Keratinocyte (primary cell): ENCODE data around the gene DLX3. TPM values are rescaled to one million over a fixed set of nuclear protein-coding genes. Genes with fewer than 3 reads are reported as not detected.

ENCODE experiments used
- DNase-seq: peaks from one replicate; pipeline ENCODE4 v3.0.0-alpha.2; 2011; ENCODE audit warnings: low read depth, missing footprints, low spot score
- FAIRE-seq: peaks from 2 replicates; lab custom pipeline; 2011; peaks lifted over from hg19 to GRCh38; lab: Jason Lieb, UNC
- H2AFZ ChIP-seq: 2 replicates; pipeline ENCODE4 v1.6.0; 2012; ENCODE audit warnings: low read length, control low read depth, inconsistent platforms; ENCODE audit not compliant: control insufficient read depth
- H3K27ac ChIP-seq: 2 replicates; pipeline ENCODE4 v1.5.1; 2011; ENCODE audit warnings: low read length; ENCODE audit not compliant: control insufficient read depth, insufficient read depth
- H3K27me3 ChIP-seq: 3 replicates; pipeline ENCODE4 v1.6.0; 2011; ENCODE audit warnings: low read length; ENCODE audit not compliant: control insufficient read depth, insufficient read depth; ENCODE audit errors: extremely low read depth
- H3K36me3 ChIP-seq, 2 experiments: 2 replicates in 1 of 2; 3 replicates in 1 of 2; pipeline ENCODE4 v1.5.1; 2011; ENCODE audit warnings: low read length in 2 of 2, mild to moderate bottlenecking in 1 of 2; ENCODE audit not compliant: control insufficient read depth in 2 of 2, insufficient read depth in 2 of 2; ENCODE audit errors: extremely low read depth in 1 of 2
- H3K4me1 ChIP-seq: 3 replicates; pipeline ENCODE4 v1.5.1; 2011; ENCODE audit warnings: low read length; ENCODE audit not compliant: control insufficient read depth, insufficient read depth; ENCODE audit errors: extremely low read depth
- H3K4me2 ChIP-seq: 3 replicates; pipeline ENCODE4 v1.6.0; 2011; ENCODE audit warnings: low read depth, low read length; ENCODE audit not compliant: control insufficient read depth, insufficient read depth; ENCODE audit errors: extremely low read depth
- H3K4me3 ChIP-seq, 3 experiments: fragments of 200-600 bp in 1 of 3; sonication (generic) in 1 of 3; 2 replicates in 2 of 3; 3 replicates in 1 of 3; pipeline ENCODE4 v1.5.1; 2011 to 2016; ENCODE audit warnings: low read length in 3 of 3, mild to moderate bottlenecking in 3 of 3, control low read depth in 2 of 3, inconsistent platforms in 1 of 3, low read depth in 1 of 3, mixed read lengths in 1 of 3, mixed run types in 1 of 3, moderate library complexity in 1 of 3; ENCODE audit not compliant: control insufficient read depth in 2 of 3, insufficient read depth in 2 of 3; ENCODE audit errors: extremely low read depth in 1 of 3
- H3K79me2 ChIP-seq: 2 replicates; pipeline ENCODE4 v1.6.0; 2012; ENCODE audit warnings: low read length; ENCODE audit not compliant: control insufficient read depth, insufficient read depth
- H3K9ac ChIP-seq: 3 replicates; pipeline ENCODE4 v1.6.0; 2011; ENCODE audit warnings: low read length; ENCODE audit not compliant: control insufficient read depth, insufficient read depth; ENCODE audit errors: extremely low read depth
- H3K9me1 ChIP-seq: 3 replicates; pipeline ENCODE4 v1.6.0; 2011; ENCODE audit warnings: low read length; ENCODE audit not compliant: control insufficient read depth, insufficient read depth; ENCODE audit errors: extremely low read depth
- H3K9me3 ChIP-seq: 2 replicates; pipeline ENCODE4 v1.5.1; 2012; ENCODE audit warnings: low read depth, low read length; ENCODE audit not compliant: control insufficient read depth
- H4K20me1 ChIP-seq: 3 replicates; pipeline ENCODE4 v1.6.0; 2011; ENCODE audit warnings: low read length; ENCODE audit not compliant: control insufficient read depth, insufficient read depth; ENCODE audit errors: extremely low read depth
- CTCF ChIP-seq, 3 experiments: IDR thresholded peaks in 1 of 3; conservative IDR thresholded peaks in 1 of 3; optimal IDR thresholded peaks in 1 of 3; 2 replicates in 2 of 3; 3 replicates in 1 of 3; pipeline versions ENCODE3 to v1.5.1; 2011; ENCODE audit warnings: low read length in 3 of 3, mild to moderate bottlenecking in 3 of 3, moderate library complexity in 2 of 3, control low read depth in 1 of 3, inconsistent platforms in 1 of 3; ENCODE audit not compliant: insufficient read depth in 2 of 3; ENCODE audit errors: extremely low read depth in 1 of 3
- EZH2 ChIP-seq: IDR thresholded peaks from one replicate; pipeline ENCODE4 v1.6.1; 2012; ENCODE audit warnings: inconsistent platforms, mild to moderate bottlenecking, low read length, moderate library complexity
- dilution Hi-C: fragments of 300-500 bp; cut with MboI; formaldehyde crosslinking; loops from one replicate; pipeline ENCODE4 v1.7.0; 2020; ENCODE audit warnings: low sequenced_read_pairs; ENCODE audit not compliant: extremely low pct_ligation_motif_present
- polyA plus RNA-seq, 5 experiments: library from polyadenylated mRNA; depleted of rRNA in 3 of 5; stranded (reverse) in 3 of 5; stranded (forward) in 1 of 5; unstranded in 1 of 5; fragments of >200 nt; gene quantifications; 1 replicate in 1 of 5; 2 replicates in 3 of 5; 3 replicates in 1 of 5; pipeline versions ENCODE4 v1.2.1 to v1.2.3, GENCODE V29; 2011 to 2012; ENCODE audit warnings: missing spikeins in 2 of 5, low read depth in 1 of 5, low replicate concordance in 1 of 5

Gene DLX3
- polyA plus RNA-seq, 1 donor (not counting 4 experiments of a cell fraction or from before 2014, with no cell fraction given) = 0.72 TPM

GRCh38 chr17:49990921-49991320 is 4.1 kb downstream of the DLX3 start:
- DNase-seq = no peak
- TF ChIP-seq EZH2 = no peak
- no peak for TF ChIP-seq CTCF (optimal IDR thresholded peaks at IDR 0.05 in 1 of 3, IDR thresholded peaks at IDR 0.05 in 1 of 3, conservative IDR thresholded peaks at IDR 0.05 in 1 of 3; ENCODE audit: extremely low read depth in 1 of 3, insufficient read depth in 2 of 3, low read length in 3 of 3)

GRCh38 chr17:49990331-49990730 is 4.7 kb downstream of the DLX3 start:
- no peak overlapping the region for H3K9ac ChIP-seq
- H3K4me1 ChIP-seq = peaks cover 33% of the 10 kb centered on the region
- DNase-seq (no peak), FAIRE-seq (no peak)
- no peak overlapping the region for H2AFZ ChIP-seq
- dilution Hi-C loops = loop anchor here (10.0 kb wide), 1 partner anchor 106 kb away; no protein-coding TSS in a partner anchor
- peaks cover 30% of the 10 kb centered on the region for H3K27me3 ChIP-seq
- H3K36me3 ChIP-seq = peaks cover 0 to 2% of the 10 kb centered on the region in 2 experiments
- TF ChIP-seq CTCF (optimal IDR thresholded peaks at IDR 0.05 in 1 of 3, IDR thresholded peaks at IDR 0.05 in 1 of 3, conservative IDR thresholded peaks at IDR 0.05 in 1 of 3; ENCODE audit: extremely low read depth in 1 of 3, insufficient read depth in 2 of 3, low read length in 3 of 3) (no peak), EZH2 (no peak)
- H3K4me3 ChIP-seq = no peak overlapping the region
- H4K20me1 ChIP-seq = no peaks in the 10 kb centered on the region
- no peaks in the 10 kb centered on the region for H3K79me2 ChIP-seq
- no peak overlapping the region for H3K4me2 ChIP-seq
- H3K9me1 ChIP-seq = no peaks in the 10 kb centered on the region
- H3K9me3 ChIP-seq = no peaks in the 10 kb centered on the region
- H3K27ac ChIP-seq = no peak overlapping the region

More at GRCh38 chr17:49990921-49991320, 4.1 kb downstream of the DLX3 start:
- Histone ChIP-seq H3K9ac (no peak overlapping the region), H4K20me1 (no peaks in the 10 kb centered on the region), H3K4me3 (no peak overlapping the region), H3K9me1 (no peaks in the 10 kb centered on the region), H2AFZ (no peak overlapping the region), H3K4me2 (no peak overlapping the region), H3K9me3 (no peaks in the 10 kb centered on the region), H3K36me3 (peaks cover 0 to 2% of the 10 kb centered on the region in 2 experiments), H3K27me3 (peaks cover 35% of the 10 kb centered on the region), H3K27ac (no peak overlapping the region), H3K79me2 (no peaks in the 10 kb centered on the region), H3K4me1 (peaks cover 35% of the 10 kb centered on the region)
- FAIRE-seq = no peak
- dilution Hi-C loops = loop anchor here (10.0 kb wide), 1 partner anchor 106 kb away; no protein-coding TSS in a partner anchor
